K562 (cell line): ENCODE results near the gene UBE3B. TPM values are rescaled to one million over a fixed set of nuclear protein-coding genes. Genes with fewer than 3 reads are reported as not detected.

Source experiments
- ATF2 ChIP-seq: sonication (generic); formaldehyde crosslinking; IDR thresholded peaks from 2 replicates; pipeline ENCODE4 v1.8.1; 2022; ENCODE audit warnings: missing genetic modification reagents
- CXXC5 ChIP-seq: fragments of 250-450 bp; sonication (Bioruptor Pico); IDR thresholded peaks from 2 replicates; pipeline ENCODE4 v1.8.0; 2022; ENCODE audit warnings: inconsistent platforms, mild to moderate bottlenecking, moderate library complexity
- EGR1 ChIP-seq: fragments of 450-650 bp; conservative IDR thresholded peaks from 2 replicates; pipeline ENCODE4 v1.6.1; 2017; ENCODE audit warnings: mild to moderate bottlenecking
- ELF1 ChIP-seq: fragments of 200-800 bp; sonication (Bioruptor generic); IDR thresholded peaks from 2 replicates; pipeline ENCODE4 v1.6.1; 2016; ENCODE audit warnings: missing genetic modification characterization, missing compliant biosample characterization
- FOXA1 ChIP-seq: fragments of 450-650 bp; IDR thresholded peaks from 2 replicates; pipeline ENCODE4 v1.6.1; 2016; ENCODE audit warnings: mild to moderate bottlenecking, borderline replicate concordance
- HES1 ChIP-seq: fragments of 450-650 bp; IDR thresholded peaks from 2 replicates; pipeline ENCODE4 v1.6.1; 2016; ENCODE audit warnings: low read depth, mild to moderate bottlenecking, moderate library complexity
- JUND ChIP-seq, 2 experiments: IDR thresholded peaks; 2 replicates in 1 of 2; 3 replicates in 1 of 2; pipeline ENCODE4 v1.6.1; 2011; ENCODE audit warnings: borderline replicate concordance in 2 of 2, low read depth in 2 of 2, low read length in 2 of 2, improper control_type of control experiment in 1 of 2, missing biosample characterization in 1 of 2, missing genetic modification characterization in 1 of 2, missing genetic modification reagents in 1 of 2
- KAT7 ChIP-seq: sonication (generic); formaldehyde crosslinking; IDR thresholded peaks from 2 replicates; pipeline ENCODE4 v1.8.0; 2022; ENCODE audit warnings: missing genetic modification reagents, mild to moderate bottlenecking, borderline replicate concordance
- KLF1 ChIP-seq: fragments of 450-650 bp; IDR thresholded peaks from 2 replicates; pipeline ENCODE4 v1.6.1; 2016; ENCODE audit warnings: missing genetic modification characterization, missing compliant biosample characterization
- MNT ChIP-seq, 2 experiments: fragments of 450-650 bp; conservative IDR thresholded peaks; 2 replicates each; pipeline ENCODE4 v1.6.1; 2017; ENCODE audit warnings: mild to moderate bottlenecking in 2 of 2, moderate library complexity in 2 of 2
- RNF2 ChIP-seq: sonication (generic); IDR thresholded peaks from 2 replicates; pipeline ENCODE4 v1.6.1; 2016
- ZFX ChIP-seq: sonication (generic); formaldehyde crosslinking; IDR thresholded peaks from 2 replicates; pipeline ENCODE4 v1.8.0; 2022; ENCODE audit warnings: mild to moderate bottlenecking, missing genetic modification reagents, moderate library complexity
- ZNF3 ChIP-seq: fragments of 250-450 bp; sonication (Bioruptor Pico); IDR thresholded peaks from 2 replicates; pipeline ENCODE4 v1.5.0; 2021; ENCODE audit warnings: mild to moderate bottlenecking, moderate library complexity
- polyA plus RNA-seq, 8 experiments: library from polyadenylated mRNA; depleted of rRNA in 4 of 8; stranded (reverse) in 5 of 8; unstranded in 3 of 8; fragments of >200 nt; fragmentation: Nextera tagmentation in 2 of 8; fragmentation: Illumina TruSeq in 1 of 8; extraction: Ambion mirVana in 2 of 8; extraction: Trizol in 1 of 8; gene quantifications; 2 replicates each; pipeline versions ENCODE4 v1.2.1 to v1.2.3, GENCODE V29; 2011 to 2014; ENCODE audit warnings: inconsistent platforms in 1 of 8, missing spikeins in 1 of 8
- total RNA-seq, 7 experiments: library from RNA; depleted of rRNA in 6 of 7; stranded (reverse); fragments of >200 nt in 6 of 7; fragmentation: Illumina TruSeq in 2 of 7; extraction: Trizol in 2 of 7; gene quantifications; 2 replicates each; pipeline versions ENCODE4 v1.2.1 to v1.2.3, GENCODE V29; 2011 to 2021; ENCODE audit warnings: low replicate concordance in 1 of 7
- TF ChIP-seq, protein P1 (sequence below), 3 experiments: fragments of 200-800 bp in 1 of 3; fragments of 250-450 bp in 1 of 3; fragments of 450-650 bp in 1 of 3; sonication (Bioruptor Pico) in 1 of 3; sonication (Bioruptor generic) in 1 of 3; formaldehyde crosslinking in 1 of 3; IDR thresholded peaks; 2 replicates each; pipeline versions ENCODE4 v1.6.1 to v1.8.0; 2016 to 2022; ENCODE audit warnings: mild to moderate bottlenecking in 2 of 3, missing genetic modification characterization in 2 of 3, missing compliant biosample characterization in 1 of 3, moderate library complexity in 1 of 3
- TF ChIP-seq, protein P2 (sequence below): fragments of 450-650 bp; formaldehyde crosslinking; IDR thresholded peaks from 2 replicates; pipeline ENCODE4 v1.4.0; 2022; ENCODE audit warnings: mild to moderate bottlenecking, moderate library complexity

UBE3B gene
- total and polyA plus RNA-seq, 9 of the 15 experiments (the other 6 are each of a cell fraction or from before 2014, with no cell fraction given) = 7.6 to 23.6 (median 15.5) TPM

- TF ChIP-seq FOXA1 (no peak), RNF2 (peak; percentile 49; the same call in 1 of the 2 replicates), MNT (conservative IDR thresholded peaks at IDR 0.05) (peak; percentile 18 to 75; a peak in 1 of 4 replicates), KAT7 (CRISPR knock-in tag) (no peak), HES1 (peak; percentile 94), ELF1 (tag) (peak; percentile 81), KLF1 (tag) (0 out of 2 replicates have a peak, but pooled peaks have one; percentile 20), ZFX (peak; percentile 41; the same call in 1 of the 2 replicates), JUND (IDR thresholded peaks at IDR 0.05; ENCODE audit: borderline replicate concordance, low read depth, low read length) (peak; percentile 54), JUND (tag; IDR thresholded peaks at IDR 0.05; ENCODE audit: borderline replicate concordance, low read depth, low read length) (peak; percentile 48; the same call in 1 of the 3 replicates), ATF2 (no peak), EGR1 (no peak), CXXC5 (CRISPR knock-in tag) (peak; percentile 90), ZNF3 (CRISPR knock-in tag) (no peak)
- TF ChIP-seq, protein P1, sequence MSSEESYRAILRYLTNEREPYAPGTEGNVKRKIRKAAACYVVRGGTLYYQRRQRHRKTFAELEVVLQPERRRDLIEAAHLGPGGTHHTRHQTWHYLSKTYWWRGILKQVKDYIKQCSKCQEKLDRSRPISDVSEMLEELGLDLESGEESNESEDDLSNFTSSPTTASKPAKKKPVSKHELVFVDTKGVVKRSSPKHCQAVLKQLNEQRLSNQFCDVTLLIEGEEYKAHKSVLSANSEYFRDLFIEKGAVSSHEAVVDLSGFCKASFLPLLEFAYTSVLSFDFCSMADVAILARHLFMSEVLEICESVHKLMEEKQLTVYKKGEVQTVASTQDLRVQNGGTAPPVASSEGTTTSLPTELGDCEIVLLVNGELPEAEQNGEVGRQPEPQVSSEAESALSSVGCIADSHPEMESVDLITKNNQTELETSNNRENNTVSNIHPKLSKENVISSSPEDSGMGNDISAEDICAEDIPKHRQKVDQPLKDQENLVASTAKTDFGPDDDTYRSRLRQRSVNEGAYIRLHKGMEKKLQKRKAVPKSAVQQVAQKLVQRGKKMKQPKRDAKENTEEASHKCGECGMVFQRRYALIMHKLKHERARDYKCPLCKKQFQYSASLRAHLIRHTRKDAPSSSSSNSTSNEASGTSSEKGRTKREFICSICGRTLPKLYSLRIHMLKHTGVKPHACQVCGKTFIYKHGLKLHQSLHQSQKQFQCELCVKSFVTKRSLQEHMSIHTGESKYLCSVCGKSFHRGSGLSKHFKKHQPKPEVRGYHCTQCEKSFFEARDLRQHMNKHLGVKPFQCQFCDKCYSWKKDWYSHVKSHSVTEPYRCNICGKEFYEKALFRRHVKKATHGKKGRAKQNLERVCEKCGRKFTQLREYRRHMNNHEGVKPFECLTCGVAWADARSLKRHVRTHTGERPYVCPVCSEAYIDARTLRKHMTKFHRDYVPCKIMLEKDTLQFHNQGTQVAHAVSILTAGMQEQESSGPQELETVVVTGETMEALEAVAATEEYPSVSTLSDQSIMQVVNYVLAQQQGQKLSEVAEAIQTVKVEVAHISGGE (CRISPR knock-in tag; IDR thresholded peaks at IDR 0.05) = peak in 1 of 3 experiments; percentile 68; a peak in 1 of 6 replicates
- TF ChIP-seq, protein P2, sequence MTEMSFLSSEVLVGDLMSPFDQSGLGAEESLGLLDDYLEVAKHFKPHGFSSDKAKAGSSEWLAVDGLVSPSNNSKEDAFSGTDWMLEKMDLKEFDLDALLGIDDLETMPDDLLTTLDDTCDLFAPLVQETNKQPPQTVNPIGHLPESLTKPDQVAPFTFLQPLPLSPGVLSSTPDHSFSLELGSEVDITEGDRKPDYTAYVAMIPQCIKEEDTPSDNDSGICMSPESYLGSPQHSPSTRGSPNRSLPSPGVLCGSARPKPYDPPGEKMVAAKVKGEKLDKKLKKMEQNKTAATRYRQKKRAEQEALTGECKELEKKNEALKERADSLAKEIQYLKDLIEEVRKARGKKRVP (CRISPR knock-in tag) = peak; percentile 45; the same call in 1 of the 2 replicates
These were observed 16.2 kb upstream of the UBE3B start (continued) for GRCh38 chr12:109461049-109461845.
